Measurements from ENCODE around the gene KCNAB2. TPM values are rescaled to one million over a fixed set of nuclear protein-coding genes. Genes with fewer than 3 reads are reported as not detected.

KCNAB2 gene
- total and polyA plus RNA-seq, 9 donors, result 2.4 to 7.8 (median 5.4) TPM

- H3K27me3 ChIP-seq (ENCODE audit: control insufficient read depth, insufficient read depth, low read length), result peaks cover 4% of the 10 kb centered on the region
- H3K36me3 ChIP-seq (ENCODE audit: control insufficient read depth, insufficient read depth, low read length), result no peaks in the 10 kb centered on the region
- H3K4me3 ChIP-seq (ENCODE audit: low read length), result no peak overlapping the region
- no peak overlapping the region for H3K27ac ChIP-seq (ENCODE audit: low read length)
- WGBS (ENCODE audit: insufficient coverage), result 80% methylated on average over 21 of the region's 21 CpGs
- H3K9me3 ChIP-seq (replicated peaks; ENCODE audit: control insufficient read depth, low read depth, low read length), result no peaks in the 10 kb centered on the region
- DNase-seq, result no peak
- H3K4me1 ChIP-seq (ENCODE audit: control insufficient read depth, insufficient read depth, low read length), result peaks cover 5% of the 10 kb centered on the region
Measured at GRCh38 chr1:6124746-6125365, 79.2 kb downstream of the KCNAB2 start.

DNA sequence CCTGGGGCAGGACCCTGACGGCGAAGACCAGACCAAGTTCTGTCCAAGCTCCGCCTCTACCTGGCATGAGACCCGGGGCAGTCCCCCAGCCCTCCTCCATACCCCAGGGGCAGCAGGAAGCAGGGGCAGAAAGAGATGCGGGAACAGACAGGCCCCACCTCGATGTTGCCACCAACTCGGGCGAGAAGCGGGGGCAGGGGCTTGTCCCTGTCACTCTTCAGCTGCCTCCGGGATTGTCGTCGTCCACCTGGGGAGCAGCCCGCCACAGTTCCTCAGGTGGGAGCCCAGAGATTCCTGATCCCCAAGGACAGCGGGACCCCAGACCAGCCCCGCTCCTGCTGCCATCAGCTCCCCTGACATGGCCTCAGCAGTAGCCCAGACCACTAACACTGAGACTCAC lies 79.7 kb downstream of the KCNAB2 start:
- Histone ChIP-seq H3K27me3 (ENCODE audit: control insufficient read depth, insufficient read depth, low read length) (peaks cover 4% of the 10 kb centered on the region), H3K4me3 (ENCODE audit: low read length) (no peak overlapping the region), H3K4me1 (ENCODE audit: control insufficient read depth, insufficient read depth, low read length) (peaks cover 5% of the 10 kb centered on the region), H3K36me3 (ENCODE audit: control insufficient read depth, insufficient read depth, low read length) (no peaks in the 10 kb centered on the region), H3K27ac (ENCODE audit: low read length) (no peak overlapping the region), H3K9me3 (replicated peaks; ENCODE audit: control insufficient read depth, low read depth, low read length) (no peaks in the 10 kb centered on the region)
- 73% methylated on average over 13 of the region's 15 CpGs for WGBS (ENCODE audit: insufficient coverage)
- no peak for DNase-seq

DNA sequence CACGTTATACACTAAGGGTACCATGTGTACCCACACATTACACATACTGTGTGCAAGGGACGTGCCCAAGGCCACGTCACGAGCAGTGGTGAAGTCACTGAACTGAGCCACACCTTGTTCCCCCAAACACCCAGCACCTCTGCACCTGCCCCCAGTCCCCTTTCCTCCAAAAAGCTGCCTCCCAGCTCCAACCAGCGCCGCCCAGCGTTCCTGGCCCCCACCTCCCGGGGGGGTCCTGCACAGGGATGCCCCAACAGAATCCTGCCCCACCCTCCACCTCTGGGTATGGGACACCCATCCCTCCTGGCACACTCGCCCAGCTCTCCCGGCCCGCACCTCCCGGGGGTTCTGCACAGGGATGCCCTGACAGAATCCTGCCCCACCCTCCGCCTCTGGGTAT lies 80.3 kb downstream of the KCNAB2 start:
- Histone ChIP-seq H3K27me3 (ENCODE audit: control insufficient read depth, insufficient read depth, low read length) (peaks cover 4% of the 10 kb centered on the region), H3K4me3 (ENCODE audit: low read length) (no peak overlapping the region), H3K9me3 (replicated peaks; ENCODE audit: control insufficient read depth, low read depth, low read length) (no peaks in the 10 kb centered on the region), H3K36me3 (ENCODE audit: control insufficient read depth, insufficient read depth, low read length) (no peaks in the 10 kb centered on the region), H3K27ac (ENCODE audit: low read length) (no peak overlapping the region), H3K4me1 (ENCODE audit: control insufficient read depth, insufficient read depth, low read length) (peaks cover 5% of the 10 kb centered on the region)
- WGBS (ENCODE audit: insufficient coverage), result 71% methylated on average over 7 of the region's 13 CpGs
- no peak for DNase-seq

GRCh38 chr1:6126521-6127067 lies 80.9 kb downstream of the KCNAB2 start:
- Histone ChIP-seq H3K9me3 (replicated peaks; ENCODE audit: control insufficient read depth, low read depth, low read length) (no peaks in the 10 kb centered on the region), H3K27ac (ENCODE audit: low read length) (no peak overlapping the region), H3K36me3 (ENCODE audit: control insufficient read depth, insufficient read depth, low read length) (no peaks in the 10 kb centered on the region), H3K4me1 (ENCODE audit: control insufficient read depth, insufficient read depth, low read length) (peaks cover 5% of the 10 kb centered on the region), H3K27me3 (ENCODE audit: control insufficient read depth, insufficient read depth, low read length) (peaks cover 4% of the 10 kb centered on the region), H3K4me3 (ENCODE audit: low read length) (no peak overlapping the region)
- WGBS (ENCODE audit: insufficient coverage), result 87% methylated on average over 14 of the region's 16 CpGs
- DNase-seq, result no peak

GRCh38 chr1:6127587-6128163 lies 82.0 kb downstream of the KCNAB2 start:
- Histone ChIP-seq H3K9me3 (replicated peaks; ENCODE audit: control insufficient read depth, low read depth, low read length) (peaks cover 3% of the 10 kb centered on the region), H3K27ac (ENCODE audit: low read length) (no peak overlapping the region), H3K36me3 (ENCODE audit: control insufficient read depth, insufficient read depth, low read length) (no peaks in the 10 kb centered on the region), H3K4me3 (ENCODE audit: low read length) (no peak overlapping the region), H3K27me3 (ENCODE audit: control insufficient read depth, insufficient read depth, low read length) (peaks cover 4% of the 10 kb centered on the region), H3K4me1 (ENCODE audit: control insufficient read depth, insufficient read depth, low read length) (peaks cover 5% of the 10 kb centered on the region)
- 13% methylated on average over 35 of the region's 41 CpGs for WGBS (ENCODE audit: insufficient coverage)
- peak; percentile 71 for DNase-seq

DNA sequence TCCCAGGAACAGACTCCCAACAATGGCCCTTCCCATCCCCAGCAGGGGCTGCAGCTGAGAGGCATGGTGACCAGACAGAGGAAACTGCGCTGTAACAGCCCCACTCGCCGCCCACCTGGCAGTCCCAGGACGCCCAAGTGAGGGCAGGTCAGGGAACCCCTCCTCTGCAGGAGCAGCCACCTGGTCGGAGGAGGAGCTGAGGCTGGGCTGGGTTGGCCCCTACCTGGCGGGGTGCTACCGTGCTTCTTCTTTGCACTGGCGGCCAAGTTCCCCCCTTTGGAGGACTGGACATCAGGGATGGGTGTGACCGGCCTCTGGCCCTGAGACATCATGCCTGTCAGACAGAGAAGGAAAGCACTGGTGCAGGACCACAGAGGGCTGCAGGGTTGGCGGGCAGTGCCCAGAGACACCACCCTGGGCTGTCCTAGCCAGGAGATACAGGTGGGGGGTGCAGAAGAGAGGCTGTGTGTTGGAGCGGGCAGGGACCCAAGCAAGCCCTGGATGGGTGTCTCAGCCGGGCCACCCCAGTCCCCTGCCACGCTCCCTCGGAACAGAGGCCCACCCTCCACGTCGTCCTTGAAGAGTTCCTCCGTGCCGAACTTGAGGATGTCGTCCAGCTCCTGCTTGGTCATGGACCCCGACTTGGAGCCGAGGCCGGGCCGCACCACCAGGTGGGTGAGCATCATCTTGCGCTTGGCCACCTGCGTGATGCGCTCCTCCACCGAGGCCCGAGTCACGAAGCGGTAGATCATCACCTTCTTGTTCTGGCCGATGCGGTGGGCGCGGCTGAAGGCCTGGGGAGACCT lies 82.8 kb downstream of the KCNAB2 start:
- DNase-seq, result no peak
- Histone ChIP-seq H3K27ac (ENCODE audit: low read length) (no peak overlapping the region), H3K4me3 (ENCODE audit: low read length) (no peak overlapping the region), H3K36me3 (ENCODE audit: control insufficient read depth, insufficient read depth, low read length) (no peaks in the 10 kb centered on the region), H3K27me3 (ENCODE audit: control insufficient read depth, insufficient read depth, low read length) (peaks cover 4% of the 10 kb centered on the region), H3K9me3 (replicated peaks; ENCODE audit: control insufficient read depth, low read depth, low read length) (peaks cover 3% of the 10 kb centered on the region), H3K4me1 (ENCODE audit: control insufficient read depth, insufficient read depth, low read length) (peaks cover 5% of the 10 kb centered on the region)
- 85% methylated on average over 31 of the region's 34 CpGs for WGBS (ENCODE audit: insufficient coverage)

DNA sequence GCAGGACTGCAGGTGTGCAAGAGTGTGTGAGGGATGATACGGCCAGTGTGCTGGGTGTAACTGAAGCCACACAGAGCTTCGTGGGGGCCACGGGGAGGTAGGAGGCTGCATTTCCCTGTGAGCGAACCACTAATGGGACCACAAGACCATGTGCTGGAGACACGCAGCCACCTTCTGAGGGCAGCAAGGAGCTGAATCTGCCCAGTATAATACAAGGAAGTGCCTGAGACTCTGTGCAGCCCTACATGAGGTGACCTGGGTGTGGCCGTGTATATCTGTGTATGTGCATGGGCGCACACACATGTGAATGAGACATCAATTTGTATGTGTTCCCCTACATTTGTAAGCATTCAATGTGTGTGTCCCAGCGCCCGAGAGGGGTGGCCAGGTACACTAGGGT lies 83.6 kb downstream of the KCNAB2 start:
- no peaks in the 10 kb centered on the region for H3K36me3 ChIP-seq (ENCODE audit: control insufficient read depth, insufficient read depth, low read length)
- WGBS (ENCODE audit: insufficient coverage), result 69% methylated on average over 7 of the region's 9 CpGs
- no peak overlapping the region for H3K4me3 ChIP-seq (ENCODE audit: low read length)
- H3K4me1 ChIP-seq (ENCODE audit: control insufficient read depth, insufficient read depth, low read length), result peaks cover 5% of the 10 kb centered on the region
- H3K9me3 ChIP-seq (replicated peaks; ENCODE audit: control insufficient read depth, low read depth, low read length), result peaks cover 3% of the 10 kb centered on the region
- no peak overlapping the region for H3K27ac ChIP-seq (ENCODE audit: low read length)
- DNase-seq, result no peak
- H3K27me3 ChIP-seq (ENCODE audit: control insufficient read depth, insufficient read depth, low read length), result peaks cover 4% of the 10 kb centered on the region

DNA sequence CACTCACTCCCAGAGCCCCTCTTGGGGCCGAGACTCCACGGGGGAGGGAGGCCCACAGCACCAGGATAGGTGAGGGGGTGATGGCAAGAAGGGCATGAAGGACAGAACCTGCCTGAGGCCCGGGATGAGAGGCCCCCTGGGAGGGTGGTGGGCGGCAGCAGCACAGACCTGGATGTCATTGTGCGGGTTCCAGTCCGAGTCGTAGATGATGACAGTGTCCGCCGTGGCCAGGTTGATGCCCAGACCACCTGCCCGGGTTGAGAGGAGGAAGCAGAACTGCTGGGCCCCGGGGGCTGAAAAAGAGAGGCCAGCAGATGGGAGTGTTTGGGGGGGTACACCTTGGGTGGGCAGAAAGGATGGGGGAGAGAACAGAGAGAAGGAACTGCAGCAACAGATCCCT lies 84.3 kb downstream of the KCNAB2 start:
- H3K4me1 ChIP-seq (ENCODE audit: control insufficient read depth, insufficient read depth, low read length), result peaks cover 5% of the 10 kb centered on the region
- peaks cover 3% of the 10 kb centered on the region for H3K9me3 ChIP-seq (replicated peaks; ENCODE audit: control insufficient read depth, low read depth, low read length)
- no peak overlapping the region for H3K27ac ChIP-seq (ENCODE audit: low read length)
- 71% methylated on average over 11 of the region's 11 CpGs for WGBS (ENCODE audit: insufficient coverage)
- no peak overlapping the region for H3K4me3 ChIP-seq (ENCODE audit: low read length)
- no peak for DNase-seq
- H3K27me3 ChIP-seq (ENCODE audit: control insufficient read depth, insufficient read depth, low read length), result peaks cover 4% of the 10 kb centered on the region
- H3K36me3 ChIP-seq (ENCODE audit: control insufficient read depth, insufficient read depth, low read length), result no peaks in the 10 kb centered on the region

GRCh38 chr1:6130596-6130995 lies 84.9 kb downstream of the KCNAB2 start:
- WGBS (ENCODE audit: insufficient coverage), result 68% methylated on average over 7 of the region's 7 CpGs
- Histone ChIP-seq H3K27ac (ENCODE audit: low read length) (no peak overlapping the region), H3K9me3 (replicated peaks; ENCODE audit: control insufficient read depth, low read depth, low read length) (peaks cover 3% of the 10 kb centered on the region), H3K27me3 (ENCODE audit: control insufficient read depth, insufficient read depth, low read length) (peaks cover 4% of the 10 kb centered on the region), H3K36me3 (ENCODE audit: control insufficient read depth, insufficient read depth, low read length) (no peaks in the 10 kb centered on the region), H3K4me3 (ENCODE audit: low read length) (no peak overlapping the region), H3K4me1 (ENCODE audit: control insufficient read depth, insufficient read depth, low read length) (peaks cover 5% of the 10 kb centered on the region)
- DNase-seq, result no peak

GRCh38 chr1:6131561-6131960 lies 85.9 kb downstream of the KCNAB2 start:
- WGBS (ENCODE audit: insufficient coverage), result 88% methylated on average over 6 of the region's 9 CpGs
- peaks cover 5% of the 10 kb centered on the region for H3K4me1 ChIP-seq (ENCODE audit: control insufficient read depth, insufficient read depth, low read length)
- H3K9me3 ChIP-seq (replicated peaks; ENCODE audit: control insufficient read depth, low read depth, low read length), result peaks cover 3% of the 10 kb centered on the region
- no peaks in the 10 kb centered on the region for H3K36me3 ChIP-seq (ENCODE audit: control insufficient read depth, insufficient read depth, low read length)
- no peak overlapping the region for H3K27ac ChIP-seq (ENCODE audit: low read length)
- DNase-seq, result no peak
- H3K4me3 ChIP-seq (ENCODE audit: low read length), result no peak overlapping the region
- peaks cover 4% of the 10 kb centered on the region for H3K27me3 ChIP-seq (ENCODE audit: control insufficient read depth, insufficient read depth, low read length)

Data from muscle of leg (tissue), 11 donors.